ENCODE measurements around the gene MMP8.

Gene MMP8

DNA sequence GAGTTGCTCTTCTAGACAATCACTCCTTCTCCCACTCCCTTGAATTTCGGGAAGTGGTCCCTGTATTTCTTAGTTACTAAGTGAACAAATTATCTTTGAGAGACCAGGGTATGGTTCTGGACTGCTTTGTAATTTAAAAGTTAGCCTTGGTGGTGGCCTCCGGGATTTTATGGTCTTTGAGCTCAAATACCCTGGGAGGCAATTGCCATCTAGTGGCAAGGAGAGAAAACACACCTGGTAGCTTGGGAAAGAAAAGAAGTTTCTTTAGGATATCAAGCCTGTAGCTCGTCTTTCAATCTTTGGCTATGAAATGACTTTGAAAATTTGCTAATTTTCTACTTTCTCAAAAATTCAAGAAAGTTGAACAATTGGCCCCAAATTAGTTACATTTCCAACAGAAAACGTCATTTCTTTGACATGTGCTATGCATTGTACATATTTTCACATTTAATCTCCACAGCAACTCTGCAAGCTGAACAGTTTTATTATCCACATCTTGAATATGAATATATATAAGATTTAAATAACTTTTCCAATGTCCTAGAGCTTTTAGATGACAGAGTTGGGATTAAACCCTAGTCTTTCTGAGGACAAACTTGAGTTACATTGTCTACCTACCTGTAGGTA lies 58.3 kb downstream of the MMP8 start:
- in situ Hi-C loops (cut with MboI; ENCODE audit: low sequenced_read_pairs), result no loop called here

DNA sequence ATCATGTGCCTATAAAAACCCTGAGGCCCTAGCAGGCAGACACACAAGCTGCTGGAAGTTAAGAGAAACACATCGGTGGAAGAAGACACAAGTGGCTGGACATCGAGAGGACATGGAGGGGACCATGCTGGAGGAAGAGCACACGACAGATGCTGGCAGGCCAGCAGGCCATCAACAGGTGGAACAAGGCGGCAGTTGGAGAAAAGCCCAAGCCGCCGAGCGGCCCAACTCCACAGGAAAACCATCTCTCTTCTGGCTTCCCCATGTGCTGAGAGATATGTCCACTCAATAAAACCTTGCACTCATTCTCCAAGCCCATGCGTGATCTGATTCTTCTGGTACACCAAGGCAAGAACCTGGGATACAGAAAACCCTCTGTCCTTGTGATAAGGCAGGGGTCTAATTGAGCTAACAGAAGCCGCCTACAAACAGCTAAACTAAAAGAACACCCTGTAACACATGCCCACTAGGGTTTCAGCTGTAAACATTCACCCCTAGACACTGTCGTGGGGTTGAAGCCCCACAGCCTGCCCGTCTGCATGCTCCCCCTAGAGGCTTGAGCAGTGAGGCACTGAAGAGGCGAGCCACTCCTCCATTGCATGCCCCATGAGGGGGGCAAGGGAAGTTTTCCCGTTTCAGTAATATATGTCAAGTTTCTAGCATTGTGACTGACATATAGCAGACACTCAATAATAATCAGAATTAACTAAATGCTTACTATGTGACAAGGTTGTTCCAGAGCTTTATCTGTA lies 60.6 kb downstream of the MMP8 start:
- in situ Hi-C loops (cut with MboI; ENCODE audit: low sequenced_read_pairs), result no loop called here

DNA sequence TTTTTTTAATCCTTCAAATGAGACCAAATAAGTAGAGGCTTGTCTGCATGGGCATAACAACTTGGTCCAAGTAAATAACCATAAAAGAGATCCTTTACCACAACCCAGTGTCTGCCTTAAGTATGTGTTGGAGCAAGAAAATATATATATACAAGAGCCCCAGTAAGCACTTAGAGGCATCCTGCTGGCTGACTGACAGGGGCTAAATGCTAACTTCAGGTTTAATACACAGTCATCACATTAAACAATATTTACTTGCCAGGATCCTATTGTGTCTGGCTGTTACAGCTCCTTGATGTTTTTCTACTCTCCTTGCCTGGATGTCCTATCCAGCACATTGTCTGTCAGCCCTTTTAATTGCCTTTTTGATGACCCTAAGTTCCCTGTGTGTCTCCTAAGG lies 62.1 kb downstream of the MMP8 start:
- in situ Hi-C loops (cut with MboI; ENCODE audit: low sequenced_read_pairs), result no loop called here

Measured in HL-60/S4 (cell line).